ENCODE measurements around the gene RASEF.

- TF ChIP-seq CTCF (IDR thresholded peaks at IDR 0.05; ENCODE audit: borderline replicate concordance, extremely low read depth, low read length, poor library complexity, severe bottlenecking) (no peak), EZH2 (IDR thresholded peaks at IDR 0.05; ENCODE audit: borderline replicate concordance, low read depth, low read length, severe bottlenecking) (no peak)
Observed at GRCh38 chr9:82969291-82969690, 93.7 kb downstream of the RASEF start.
